D721Med (cell line): ENCODE measurements around the gene DPAGT1.
A peak's percentile ranks its signal among the peaks of the same experiment; 100 is the strongest.

ENCODE experiments used
- DNase-seq: peaks from one replicate; pipeline ENCODE4 v3.0.0; 2011; ENCODE audit warnings: low spot score; ENCODE audit not compliant: insufficient read length
- FAIRE-seq: peaks from 2 replicates; lab custom pipeline; 2011; peaks lifted over from hg19 to GRCh38; lab: Jason Lieb, UNC
- TF ChIP-seq, protein P1 (sequence below): IDR thresholded peaks from 2 replicates; pipeline ENCODE4 v1.5.1; 2012; ENCODE audit warnings: mild to moderate bottlenecking, control low read depth; ENCODE audit not compliant: insufficient read depth; ENCODE audit errors: missing control alignments

DPAGT1 gene

DNA sequence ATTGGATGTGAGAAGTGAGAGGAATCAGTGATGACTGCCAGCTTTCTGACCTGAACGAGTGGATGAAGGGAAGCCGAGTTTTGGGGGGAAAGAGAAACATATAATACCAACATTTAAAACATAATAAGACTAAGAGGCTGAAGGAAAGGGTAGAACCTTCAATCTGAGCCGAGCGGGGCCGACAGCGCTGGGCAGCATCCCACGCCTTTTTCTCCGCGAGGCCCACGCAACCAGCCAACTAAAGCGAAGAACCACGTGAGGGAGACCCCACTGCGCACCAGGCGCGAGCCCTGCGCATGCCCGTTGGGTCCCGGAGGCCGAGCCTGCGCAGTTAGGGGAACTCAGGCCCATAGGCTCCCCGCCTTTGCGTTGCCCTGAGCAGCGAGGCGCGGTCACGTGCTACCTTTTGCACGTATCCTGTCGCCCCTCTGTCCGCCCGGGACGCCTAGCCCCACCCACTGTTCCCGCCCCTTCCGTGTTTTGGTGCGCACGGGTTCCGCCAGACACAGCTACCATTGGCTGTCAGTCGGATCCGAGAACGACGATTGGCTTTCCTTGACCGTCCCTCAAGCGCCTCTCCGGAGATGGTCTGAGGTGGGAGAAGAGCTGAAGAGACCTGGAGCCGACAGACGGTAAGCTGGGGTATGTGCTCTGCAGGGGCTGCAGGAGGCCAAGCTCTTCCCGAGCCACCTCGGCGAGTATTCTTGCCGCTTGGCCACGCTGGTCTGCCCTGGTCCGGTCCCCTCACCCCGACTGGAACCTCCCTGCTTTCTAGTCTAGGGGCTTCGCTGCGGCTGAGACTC, 19.6 kb upstream of the DPAGT1 start, which contains the start of gene HINFP:
HINFP (plus strand) TSS at position 573 of the 803 bp plus-strand sequence. CDS start 5,365 bp downstream, outside the sequence.
- TF ChIP-seq, protein P1, sequence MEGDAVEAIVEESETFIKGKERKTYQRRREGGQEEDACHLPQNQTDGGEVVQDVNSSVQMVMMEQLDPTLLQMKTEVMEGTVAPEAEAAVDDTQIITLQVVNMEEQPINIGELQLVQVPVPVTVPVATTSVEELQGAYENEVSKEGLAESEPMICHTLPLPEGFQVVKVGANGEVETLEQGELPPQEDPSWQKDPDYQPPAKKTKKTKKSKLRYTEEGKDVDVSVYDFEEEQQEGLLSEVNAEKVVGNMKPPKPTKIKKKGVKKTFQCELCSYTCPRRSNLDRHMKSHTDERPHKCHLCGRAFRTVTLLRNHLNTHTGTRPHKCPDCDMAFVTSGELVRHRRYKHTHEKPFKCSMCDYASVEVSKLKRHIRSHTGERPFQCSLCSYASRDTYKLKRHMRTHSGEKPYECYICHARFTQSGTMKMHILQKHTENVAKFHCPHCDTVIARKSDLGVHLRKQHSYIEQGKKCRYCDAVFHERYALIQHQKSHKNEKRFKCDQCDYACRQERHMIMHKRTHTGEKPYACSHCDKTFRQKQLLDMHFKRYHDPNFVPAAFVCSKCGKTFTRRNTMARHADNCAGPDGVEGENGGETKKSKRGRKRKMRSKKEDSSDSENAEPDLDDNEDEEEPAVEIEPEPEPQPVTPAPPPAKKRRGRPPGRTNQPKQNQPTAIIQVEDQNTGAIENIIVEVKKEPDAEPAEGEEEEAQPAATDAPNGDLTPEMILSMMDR, result no peak
- FAIRE-seq (peak; percentile 60), DNase-seq (peak; percentile 91)

DNA sequence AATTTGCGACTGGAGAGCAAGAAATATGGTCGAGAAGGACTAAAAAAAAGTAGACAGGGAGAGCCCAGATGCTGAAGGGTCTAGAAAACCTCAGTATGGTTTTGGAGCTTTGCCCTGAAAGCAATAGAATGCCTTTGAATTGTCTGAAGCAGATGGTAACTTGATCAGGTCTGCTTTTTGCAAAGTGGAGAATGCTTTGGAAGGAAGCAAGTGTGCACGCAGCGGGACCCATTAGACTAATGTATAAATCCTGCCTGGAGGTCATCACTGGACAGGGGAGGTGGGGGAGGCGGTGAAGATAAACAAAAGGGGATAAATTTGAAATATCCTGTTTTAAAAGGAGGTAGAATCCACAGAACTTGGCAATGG, 19.0 kb upstream of the DPAGT1 start:
- no peak for FAIRE-seq
- DNase-seq, result no peak
- TF ChIP-seq, protein P1, result no peak

DNA sequence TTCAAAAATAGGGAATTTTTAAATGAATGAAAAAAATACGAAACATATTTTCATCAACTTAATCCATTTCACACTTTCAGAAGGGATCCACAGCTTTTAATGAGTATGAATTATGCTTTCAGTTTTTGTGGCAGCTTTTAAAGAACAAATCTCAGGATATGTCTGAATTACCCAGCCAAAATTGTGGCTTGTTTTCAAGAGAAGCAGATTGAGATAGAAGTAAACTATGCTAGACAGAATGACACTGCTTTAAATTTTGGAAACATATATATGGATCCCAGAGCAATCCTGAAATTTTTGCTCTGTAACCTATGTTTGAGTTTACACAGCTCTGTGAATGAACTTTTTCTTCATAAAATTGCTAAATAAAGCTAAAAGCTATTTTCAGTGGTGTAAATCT, 17.3 kb upstream of the DPAGT1 start:
- no peak for DNase-seq
- TF ChIP-seq, protein P1, result no peak
- no peak for FAIRE-seq

DNA sequence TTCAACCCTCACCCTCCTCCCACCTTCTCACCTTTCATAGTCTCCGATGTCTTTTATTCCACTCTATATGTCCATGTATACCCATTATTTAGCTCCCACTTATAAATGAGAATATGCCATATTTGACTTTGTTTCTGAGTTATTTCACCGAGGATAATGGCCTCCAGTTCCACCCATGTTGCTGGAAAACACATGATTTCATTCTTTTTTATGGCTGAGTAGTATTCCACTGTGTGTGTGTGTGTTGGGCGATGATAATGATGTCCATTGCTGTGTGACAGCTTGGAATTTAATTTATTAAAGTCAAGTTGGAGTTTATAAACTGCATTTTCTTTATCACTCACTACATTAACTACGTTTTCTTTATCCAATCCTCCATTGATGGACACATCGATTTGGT, 16.6 kb upstream of the DPAGT1 start:
- TF ChIP-seq, protein P1, result no peak
- FAIRE-seq (peak; percentile 29), DNase-seq (no peak)

DNA sequence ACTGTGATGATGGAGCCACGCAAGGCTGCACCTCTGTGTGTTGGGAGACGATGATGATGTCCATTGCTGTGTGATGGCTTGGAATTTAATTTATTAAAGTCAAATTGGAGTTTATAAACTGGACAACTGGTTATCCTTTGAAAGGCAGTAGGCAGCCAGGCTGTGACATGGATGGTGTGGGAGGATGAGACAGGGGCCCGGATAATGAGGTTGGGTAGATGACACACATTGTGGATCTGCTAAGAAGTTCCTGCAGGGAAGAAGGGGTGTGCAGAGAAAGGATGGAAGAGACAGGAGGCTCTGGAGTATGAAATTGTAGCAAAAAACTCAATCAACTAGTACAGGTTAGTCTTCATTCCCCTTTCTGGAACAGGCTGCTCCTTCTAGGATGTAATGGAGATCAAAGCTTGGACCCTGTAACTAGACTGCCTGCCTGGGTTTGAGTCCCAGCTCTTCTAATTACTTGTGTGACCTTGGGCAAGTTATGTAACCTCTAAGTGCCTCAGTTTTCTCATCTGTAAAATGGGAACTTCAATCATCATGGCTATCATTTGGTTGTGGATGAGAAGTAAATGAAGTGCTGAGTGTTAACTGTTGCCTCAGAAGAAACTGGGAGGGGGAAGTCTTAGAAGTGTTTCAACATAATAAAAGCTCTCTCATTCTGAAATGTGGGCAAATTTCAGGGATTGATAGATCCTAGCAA, 15.5 kb upstream of the DPAGT1 start:
- TF ChIP-seq, protein P1, result no peak
- FAIRE-seq (no peak), DNase-seq (no peak)

DNA sequence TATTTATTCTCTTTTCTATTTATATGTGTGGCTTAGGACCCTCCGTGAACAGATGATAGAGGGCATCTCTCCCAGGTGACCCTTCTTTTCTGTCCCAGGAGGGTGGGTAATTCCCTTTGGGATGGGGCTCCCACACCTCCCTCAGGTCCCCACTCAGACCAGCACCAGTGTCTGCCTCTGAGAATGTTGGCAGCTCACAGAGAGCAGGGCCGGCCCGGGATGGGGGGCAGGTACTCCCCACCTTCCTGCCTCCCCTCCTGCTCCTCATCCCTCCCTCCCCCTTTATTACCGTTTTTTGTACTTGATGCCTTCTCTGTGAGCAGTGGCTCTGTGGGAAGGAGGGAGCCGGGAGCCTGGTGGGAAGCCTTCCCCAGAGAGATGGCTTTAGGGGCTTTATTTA, 14.9 kb upstream of the DPAGT1 start:
- no peak for DNase-seq

More for the DNA sequence above, 14.9 kb upstream of the DPAGT1 start:
- no peak for FAIRE-seq
- TF ChIP-seq, protein P1, result no peak
